IPS DF 6.9 (cell line): ENCODE measurements around the gene PDE6C.

Source experiments
- DNase-seq: peaks from one replicate; pipeline ENCODE4 v3.0.0-alpha.2; 2013; ENCODE audit warnings: low read depth, low spot score
- H3K27ac ChIP-seq: one replicate; pipeline ENCODE4 v1.5.1; 2013; ENCODE audit warnings: low read length, control low read depth
- H3K27me3 ChIP-seq: 2 replicates; pipeline ENCODE4 v1.6.1; 2013; ENCODE audit warnings: mild to moderate bottlenecking, low read length; ENCODE audit not compliant: control insufficient read depth, insufficient read depth
- H3K36me3 ChIP-seq: 2 replicates; pipeline ENCODE4 v1.6.1; 2013; ENCODE audit warnings: low read length; ENCODE audit not compliant: control insufficient read depth, insufficient read depth
- H3K4me1 ChIP-seq: 2 replicates; pipeline ENCODE4 v1.6.1; 2013; ENCODE audit warnings: low read length; ENCODE audit not compliant: control insufficient read depth, insufficient read depth
- H3K4me3 ChIP-seq: 2 replicates; pipeline ENCODE4 v1.5.1; 2013; ENCODE audit warnings: mild to moderate bottlenecking, low read length
- H3K9me3 ChIP-seq: 2 replicates; pipeline ENCODE4 v1.6.1; 2013; ENCODE audit warnings: low read length, inconsistent platforms; ENCODE audit not compliant: control insufficient read depth, insufficient read depth
- WGBS: extraction: QIAGEN DNeasy Blood & Tissue Kit; methylation state at CpG from one replicate; pipeline ENCODE4 v1.1.7; 2013; ENCODE audit warnings: mixed read lengths, missing lambda C conversion rate; ENCODE audit not compliant: insufficient read length, insufficient coverage; 5-methylcytosine and 5-hydroxymethylcytosine counted together

Gene PDE6C

DNA sequence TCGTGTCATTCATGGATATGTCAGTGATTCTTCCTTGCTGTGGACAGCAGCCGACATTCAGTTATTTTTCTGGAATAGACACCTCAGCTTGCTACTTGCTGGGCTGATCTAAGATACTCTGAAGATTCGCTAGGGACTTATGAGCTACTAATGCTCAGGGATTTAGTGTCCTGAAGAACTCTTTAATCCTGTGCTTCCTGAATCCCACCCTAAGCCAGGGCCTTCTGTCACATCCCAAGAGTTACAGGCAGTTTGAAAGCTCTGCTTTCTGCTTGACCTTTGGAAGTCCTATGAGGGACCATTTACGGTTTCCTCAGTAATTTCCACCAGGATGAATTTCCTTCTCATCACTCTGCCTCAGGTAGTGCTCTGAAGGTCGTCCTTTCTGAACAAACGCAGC, at the start of gene PDE6C:
Gene PDE6C, plus strand, starts transcription at position 227 of the 400 bp plus-strand sequence. CDS start 189 bp downstream, outside the sequence.
- Histone ChIP-seq H3K4me1 (no peaks in the 10 kb centered on the region), H3K27me3 (no peaks in the 10 kb centered on the region), H3K27ac (no peak within 1 kb of the TSS), H3K4me3 (no peak within 1 kb of the TSS), H3K36me3 (no peaks in the 10 kb centered on the region), H3K9me3 (no peaks in the 10 kb centered on the region; the same call in 1 of the 2 replicates)
- no peak for DNase-seq
- WGBS = no CpG with 5 or more reads among the region's 6 CpGs

DNA sequence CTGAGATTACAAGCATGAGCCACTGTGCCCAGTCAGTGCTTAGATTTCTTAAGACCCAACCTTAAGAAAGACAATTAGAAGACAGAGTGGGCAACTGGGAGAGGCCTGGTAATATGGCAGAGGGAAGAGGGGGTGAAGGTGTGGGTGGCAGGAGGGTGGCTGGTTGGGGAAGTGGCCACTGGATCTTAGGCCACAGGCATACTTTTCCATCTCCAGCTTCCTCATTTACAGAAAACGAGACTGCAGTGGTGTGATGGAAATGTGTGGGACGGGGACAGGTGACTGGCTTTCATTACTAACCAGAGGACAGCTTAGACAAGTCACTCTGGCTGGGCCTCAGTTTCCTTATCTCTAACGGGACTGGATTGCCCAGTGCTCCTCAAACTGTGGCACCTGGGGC, 46.9 kb upstream of the PDE6C start:
- no peak for DNase-seq
- Histone ChIP-seq H3K4me1 (peaks cover 2% of the 10 kb centered on the region), H3K36me3 (no peaks in the 10 kb centered on the region), H3K27ac (no peak overlapping the region), H3K27me3 (peaks cover 43% of the 10 kb centered on the region), H3K9me3 (no peaks in the 10 kb centered on the region), H3K4me3 (no peak overlapping the region)
- WGBS = no CpG with 5 or more reads among the region's 3 CpGs

DNA sequence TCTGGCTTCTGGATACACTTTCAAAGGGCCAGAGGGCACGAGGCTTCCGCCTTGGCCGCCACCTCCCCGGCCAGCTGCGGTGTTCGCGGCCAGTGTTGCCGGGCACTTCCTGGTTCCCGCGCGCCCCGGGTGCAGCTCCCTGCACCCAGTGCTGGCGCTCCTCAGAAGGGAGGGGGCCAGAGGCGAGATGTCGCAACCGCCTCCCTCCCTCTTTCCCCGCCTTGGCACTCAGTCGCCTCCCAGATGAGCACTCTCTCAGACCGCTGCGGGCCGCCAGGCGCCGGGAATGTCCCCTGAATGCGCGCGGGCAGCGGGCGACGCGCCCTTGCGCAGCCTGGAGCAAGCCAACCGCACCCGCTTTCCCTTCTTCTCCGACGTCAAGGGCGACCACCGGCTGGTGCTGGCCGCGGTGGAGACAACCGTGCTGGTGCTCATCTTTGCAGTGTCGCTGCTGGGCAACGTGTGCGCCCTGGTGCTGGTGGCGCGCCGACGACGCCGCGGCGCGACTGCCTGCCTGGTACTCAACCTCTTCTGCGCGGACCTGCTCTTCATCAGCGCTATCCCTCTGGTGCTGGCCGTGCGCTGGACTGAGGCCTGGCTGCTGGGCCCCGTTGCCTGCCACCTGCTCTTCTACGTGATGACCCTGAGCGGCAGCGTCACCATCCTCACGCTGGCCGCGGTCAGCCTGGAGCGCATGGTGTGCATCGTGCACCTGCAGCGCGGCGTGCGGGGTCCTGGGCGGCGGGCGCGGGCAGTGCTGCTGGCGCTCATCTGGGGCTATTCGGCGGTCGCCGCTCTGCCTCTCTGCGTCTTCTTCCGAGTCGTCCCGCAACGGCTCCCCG, 45.7 kb upstream of the PDE6C start, which contains the start of gene FFAR4:
Gene FFAR4, plus strand, starts transcription at position 231 of the 842 bp plus-strand sequence. Its CDS starts 56 bp downstream, at position 287.
- peak within 1 kb of the TSS; percentile 39; the same call in 1 of the 2 replicates for H3K4me3 ChIP-seq
- H3K9me3 ChIP-seq = no peaks in the 10 kb centered on the region
- no peaks in the 10 kb centered on the region for H3K36me3 ChIP-seq
- H3K27me3 ChIP-seq = peaks cover 52% of the 10 kb centered on the region
- peaks cover 2% of the 10 kb centered on the region for H3K4me1 ChIP-seq
- no CpG with 5 or more reads among the region's 85 CpGs for WGBS
- H3K27ac ChIP-seq = no peak within 1 kb of the TSS
- DNase-seq = no peak

DNA sequence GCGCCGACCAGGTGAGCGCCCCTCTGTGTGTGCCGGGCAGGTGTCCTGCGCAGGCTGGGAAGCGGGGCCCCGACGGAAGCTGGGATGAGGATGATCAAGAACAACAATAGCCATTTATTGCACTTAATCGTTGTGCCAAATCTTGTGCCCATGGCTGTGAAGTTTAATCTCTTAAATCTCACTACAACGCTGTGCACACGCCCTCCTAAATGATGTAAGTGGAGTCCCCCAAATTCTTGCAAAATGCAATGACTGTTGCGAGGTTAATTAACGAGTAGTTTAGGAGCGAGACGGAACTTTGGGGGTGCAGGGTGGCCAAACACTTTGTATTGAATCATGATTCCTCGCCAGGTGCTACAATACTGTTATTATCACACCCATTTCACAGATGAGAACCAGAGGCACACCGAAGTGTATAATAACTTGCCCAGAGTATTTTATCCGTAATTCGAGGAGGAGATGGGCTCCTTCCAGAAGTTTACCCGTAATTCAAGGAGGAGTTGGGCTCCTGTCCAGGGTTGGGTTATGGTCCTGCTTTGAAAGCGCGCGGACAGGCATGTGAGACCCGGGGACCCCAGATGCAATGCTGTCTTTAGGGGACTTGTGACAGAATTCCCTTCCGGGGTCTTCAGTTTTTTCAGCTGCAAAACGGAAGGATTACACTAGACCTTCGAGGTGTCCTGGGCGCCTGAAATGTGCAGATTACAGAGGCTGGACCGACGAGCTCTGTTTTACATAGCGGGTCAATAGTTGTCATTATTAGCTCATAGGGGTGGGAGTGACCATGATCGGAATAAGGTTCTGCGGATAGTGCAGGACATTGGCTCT, 44.8 kb upstream of the PDE6C start:
- no CpG with 5 or more reads among the region's 33 CpGs for WGBS
- Histone ChIP-seq H3K4me1 (peaks cover 2% of the 10 kb centered on the region), H3K4me3 (peak overlapping the region; percentile 39; the same call in 1 of the 2 replicates), H3K9me3 (no peaks in the 10 kb centered on the region), H3K36me3 (no peaks in the 10 kb centered on the region), H3K27me3 (peaks cover 52% of the 10 kb centered on the region), H3K27ac (no peak overlapping the region)
- no peak for DNase-seq

DNA sequence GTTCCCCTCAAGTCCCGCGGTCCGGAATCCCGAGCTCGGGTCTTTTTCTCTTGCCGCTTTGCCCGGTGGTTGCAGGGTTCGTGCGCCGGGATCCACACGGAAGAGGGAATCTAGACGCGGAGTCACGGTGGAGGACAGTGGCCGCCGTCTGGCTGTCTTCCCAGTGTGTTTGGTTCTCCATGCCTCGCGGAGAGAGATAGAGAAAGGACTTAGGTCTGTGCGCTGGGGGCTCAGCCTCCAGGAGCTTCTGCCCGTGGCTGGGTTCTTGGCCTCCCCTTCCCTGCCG, 44.3 kb upstream of the PDE6C start:
- Histone ChIP-seq H3K4me1 (peaks cover 2% of the 10 kb centered on the region), H3K36me3 (no peaks in the 10 kb centered on the region), H3K27me3 (peaks cover 52% of the 10 kb centered on the region), H3K9me3 (no peaks in the 10 kb centered on the region), H3K4me3 (no peak overlapping the region), H3K27ac (no peak overlapping the region)
- WGBS = no CpG with 5 or more reads among the region's 21 CpGs
- DNase-seq = no peak

DNA sequence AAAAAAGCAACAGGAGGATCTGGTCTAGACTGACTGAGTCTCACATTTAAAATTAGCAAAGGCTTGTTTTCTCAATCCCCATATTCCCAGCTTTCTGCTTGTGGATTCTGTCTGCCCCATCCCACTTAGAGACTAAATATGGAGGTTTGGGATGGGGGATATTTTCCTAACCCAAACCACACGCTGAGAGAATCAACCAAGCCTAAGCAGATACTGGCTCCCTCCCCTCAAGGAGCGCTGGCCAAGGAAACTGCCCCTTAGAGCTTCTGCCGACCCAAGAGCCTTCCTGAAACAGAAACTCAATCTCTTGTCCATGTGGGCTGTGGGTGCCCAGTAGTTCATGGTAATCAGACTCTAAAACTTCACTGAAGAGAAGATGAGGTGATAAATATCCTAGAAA, 42.0 kb upstream of the PDE6C start:
- WGBS = no CpG with 5 or more reads among the region's 3 CpGs
- no peak for DNase-seq
- peaks cover 51% of the 10 kb centered on the region for H3K27me3 ChIP-seq
- no peaks in the 10 kb centered on the region for H3K9me3 ChIP-seq
- no peak overlapping the region for H3K27ac ChIP-seq
- H3K4me3 ChIP-seq = no peak overlapping the region
- H3K4me1 ChIP-seq = peaks cover 2% of the 10 kb centered on the region
- H3K36me3 ChIP-seq = no peaks in the 10 kb centered on the region

DNA sequence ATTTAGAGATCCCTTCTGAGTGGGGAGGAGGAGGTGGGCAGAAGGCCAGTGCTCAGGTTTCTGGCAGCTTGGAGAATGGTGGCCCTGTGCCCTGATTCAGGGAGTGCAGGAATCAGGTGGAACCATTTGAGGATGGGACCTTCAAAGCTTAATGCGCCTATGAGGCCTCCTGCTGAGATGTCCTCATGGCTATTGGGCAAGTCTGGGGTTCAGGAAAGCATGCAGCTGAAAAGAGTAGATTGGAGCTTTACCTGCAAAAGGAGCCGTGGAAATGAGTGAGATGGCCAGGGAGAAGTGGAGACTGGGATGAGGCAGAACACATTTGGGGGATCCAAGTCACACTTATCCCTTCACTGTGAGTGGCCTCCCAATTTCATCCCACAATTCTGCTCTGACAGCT, 39.7 kb upstream of the PDE6C start:
- no CpG with 5 or more reads among the region's 2 CpGs for WGBS

DNA sequence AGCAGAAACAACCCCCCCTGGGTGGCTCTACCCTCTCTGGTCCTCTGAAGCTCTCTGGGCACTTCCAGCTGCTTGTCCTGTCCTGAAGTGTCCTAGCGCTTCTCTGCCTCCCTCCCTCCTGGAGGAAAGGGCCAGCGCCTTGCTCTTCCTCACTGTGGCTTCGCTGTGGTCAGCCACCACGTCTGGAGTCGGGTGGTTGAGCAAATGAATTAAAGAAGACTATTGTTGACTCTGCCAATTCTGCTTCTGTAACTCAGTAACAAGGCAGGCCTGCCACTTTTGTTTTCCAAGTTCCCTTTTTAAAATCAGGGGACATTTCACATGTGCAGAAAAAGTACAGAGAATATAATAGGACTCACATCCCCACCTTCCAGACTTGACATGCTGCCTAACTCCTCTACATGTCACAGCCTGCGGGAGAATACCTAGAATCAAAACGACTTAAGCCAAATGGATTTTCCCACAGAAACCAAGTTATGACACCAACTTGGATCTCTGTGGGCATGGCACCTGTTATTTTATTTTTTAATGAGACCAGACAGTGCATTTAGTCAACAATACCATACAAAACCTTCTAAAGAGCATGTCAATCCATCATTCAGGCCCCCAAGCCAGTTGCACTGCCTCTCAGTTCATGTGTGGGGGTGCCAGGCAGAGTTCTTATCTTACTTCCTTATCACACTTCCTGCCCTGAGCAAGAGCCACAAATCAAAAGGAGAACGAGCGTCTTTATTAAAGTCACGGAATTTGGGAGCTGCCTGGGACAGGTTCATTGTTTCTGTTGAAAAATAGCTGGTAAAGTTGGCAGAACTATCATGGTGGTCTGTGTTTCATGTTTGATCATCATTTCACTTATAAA, 39.1 kb upstream of the PDE6C start:
- peaks cover 25% of the 10 kb centered on the region for H3K27me3 ChIP-seq
- DNase-seq = no peak
- H3K27ac ChIP-seq = no peak overlapping the region
- no peaks in the 10 kb centered on the region for H3K36me3 ChIP-seq
- no peak overlapping the region for H3K4me3 ChIP-seq
- no CpG with 5 or more reads among the region's 10 CpGs for WGBS
- no peaks in the 10 kb centered on the region for H3K4me1 ChIP-seq
- H3K9me3 ChIP-seq = no peaks in the 10 kb centered on the region

More for the DNA sequence above, 39.7 kb upstream of the PDE6C start:
- H3K4me3 ChIP-seq = no peak overlapping the region
- no peak overlapping the region for H3K27ac ChIP-seq
- H3K4me1 ChIP-seq = no peaks in the 10 kb centered on the region
- H3K9me3 ChIP-seq = no peaks in the 10 kb centered on the region
- no peaks in the 10 kb centered on the region for H3K36me3 ChIP-seq
- no peak for DNase-seq
- peaks cover 32% of the 10 kb centered on the region for H3K27me3 ChIP-seq

DNA sequence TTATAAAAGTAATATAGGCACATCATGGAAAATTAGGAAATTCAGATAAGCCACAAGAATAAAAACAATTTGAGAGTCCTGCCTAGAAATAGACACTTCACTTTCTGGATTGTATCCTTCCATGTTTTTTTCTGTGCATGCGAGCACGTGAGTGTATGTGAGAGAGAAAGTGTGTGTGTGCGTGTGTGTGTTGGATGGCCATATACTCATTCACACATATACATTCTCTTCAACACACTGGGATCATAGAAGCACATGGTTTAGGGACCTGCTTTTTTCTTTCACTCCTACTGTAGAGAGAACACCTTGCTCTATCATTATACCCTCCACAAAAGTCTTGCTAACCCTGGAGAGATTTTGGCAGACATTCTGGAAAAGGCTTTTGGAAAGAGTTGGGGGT, 38.4 kb upstream of the PDE6C start:
- no CpG with 5 or more reads among the region's 3 CpGs for WGBS
- H3K4me1 ChIP-seq = no peaks in the 10 kb centered on the region
- H3K4me3 ChIP-seq = no peak overlapping the region
- H3K9me3 ChIP-seq = no peaks in the 10 kb centered on the region
- no peaks in the 10 kb centered on the region for H3K36me3 ChIP-seq
- H3K27me3 ChIP-seq = peaks cover 19% of the 10 kb centered on the region
- no peak overlapping the region for H3K27ac ChIP-seq
- no peak for DNase-seq

DNA sequence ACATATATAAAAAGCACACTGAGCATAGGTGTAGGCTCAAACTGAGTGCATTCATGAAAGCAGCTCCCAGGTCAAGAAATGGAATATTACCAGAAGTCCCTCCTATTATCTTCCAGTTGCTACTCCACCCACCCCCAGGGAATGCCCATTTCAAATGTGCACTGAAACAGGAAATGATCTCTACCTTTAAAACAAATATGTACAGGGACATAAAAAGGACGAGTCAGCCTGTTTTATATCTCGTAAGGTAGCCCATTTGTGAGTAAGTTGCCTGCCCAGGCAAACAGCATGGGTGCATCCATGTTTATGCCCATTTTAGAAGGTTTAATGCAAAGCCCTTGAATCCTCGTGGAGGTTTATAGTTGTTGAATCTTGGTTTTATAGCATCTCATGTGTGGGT, 35.4 kb upstream of the PDE6C start:
- H3K4me3 ChIP-seq = no peak overlapping the region
- DNase-seq = no peak
- H3K27me3 ChIP-seq = no peaks in the 10 kb centered on the region; the same call in 1 of the 2 replicates
- H3K4me1 ChIP-seq = no peaks in the 10 kb centered on the region
- no peaks in the 10 kb centered on the region for H3K36me3 ChIP-seq
- H3K9me3 ChIP-seq = no peaks in the 10 kb centered on the region
- H3K27ac ChIP-seq = no peak overlapping the region
- WGBS = no CpG with 5 or more reads among the region's 3 CpGs
